GM19193 (cell line): ENCODE data around the gene YJEFN3.

Experiments used
- POLR2A ChIP-seq: IDR thresholded peaks from 4 replicates; pipeline ENCODE4 v1.6.1; 2011; ENCODE audit not compliant: insufficient read depth, insufficient read length; ENCODE audit errors: extremely low read depth

Gene YJEFN3

DNA sequence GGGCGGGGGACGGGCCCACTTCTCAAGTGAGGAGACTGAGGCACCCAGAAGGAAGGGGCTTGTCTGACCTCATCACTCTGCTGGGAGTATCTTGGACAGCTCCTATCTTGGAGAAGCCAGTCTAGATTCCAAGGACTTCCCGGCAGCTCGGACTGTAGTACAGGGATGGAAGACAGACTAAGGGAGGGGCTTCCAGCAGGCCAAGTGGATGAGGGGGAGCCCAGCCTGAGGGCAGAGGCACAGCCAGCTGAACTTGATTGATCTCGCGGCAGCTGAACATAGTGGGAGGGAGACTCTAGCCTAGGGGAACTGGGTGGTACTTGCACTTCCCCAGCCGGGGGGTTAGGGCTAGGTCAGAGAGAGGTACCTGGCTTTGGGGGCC lies 10.1 kb downstream of the YJEFN3 start:
- no peak for TF ChIP-seq POLR2A

DNA sequence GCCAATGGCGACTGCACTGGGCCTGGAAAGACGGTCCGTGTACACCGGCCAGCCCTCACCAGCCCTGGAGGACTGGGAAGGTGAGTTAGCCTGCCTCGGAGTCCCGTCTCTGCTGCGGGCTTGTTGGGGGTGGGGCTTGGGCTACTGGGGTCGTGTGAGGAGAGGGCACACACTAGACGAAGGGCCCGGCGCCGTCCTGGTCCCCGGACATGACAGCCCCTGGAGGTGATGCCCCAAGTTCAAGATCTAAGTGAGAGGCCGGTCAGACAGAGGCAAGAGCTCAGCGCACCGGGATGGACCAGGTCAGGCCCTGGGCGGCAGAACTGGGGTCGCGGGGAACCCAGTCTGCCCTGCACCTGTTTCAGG lies 11.0 kb downstream of the YJEFN3 start:
- no peak for TF ChIP-seq POLR2A

DNA sequence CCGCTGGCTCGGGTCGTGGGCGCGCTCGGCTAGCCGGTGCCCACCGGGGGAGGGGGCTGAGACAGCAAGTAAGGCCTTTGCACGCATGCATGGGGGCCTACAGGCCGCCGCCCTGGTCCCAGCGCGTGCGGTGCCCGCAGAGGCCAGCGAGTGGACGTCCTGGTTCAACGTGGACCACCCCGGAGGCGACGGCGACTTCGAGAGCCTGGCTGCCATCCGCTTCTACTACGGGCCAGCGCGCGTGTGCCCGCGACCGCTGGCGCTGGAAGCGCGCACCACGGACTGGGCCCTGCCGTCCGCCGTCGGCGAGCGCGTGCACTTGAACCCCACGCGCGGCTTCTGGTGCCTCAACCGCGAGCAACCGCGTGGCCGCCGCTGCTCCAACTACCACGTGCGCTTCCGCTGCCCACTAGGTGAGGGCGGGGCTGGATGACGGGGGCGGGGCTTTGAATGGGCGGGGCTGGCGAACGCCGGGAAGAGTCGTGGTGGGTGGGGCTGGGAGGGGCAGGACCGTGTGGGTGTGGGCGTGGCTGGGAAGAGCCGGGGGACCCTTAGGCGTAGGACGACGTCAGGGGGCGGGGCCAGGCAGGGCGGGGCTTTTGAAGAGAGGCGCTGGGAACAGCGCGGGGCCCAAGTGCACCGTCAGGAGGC lies 11.5 kb downstream of the YJEFN3 start:
- no peak for TF ChIP-seq POLR2A

DNA sequence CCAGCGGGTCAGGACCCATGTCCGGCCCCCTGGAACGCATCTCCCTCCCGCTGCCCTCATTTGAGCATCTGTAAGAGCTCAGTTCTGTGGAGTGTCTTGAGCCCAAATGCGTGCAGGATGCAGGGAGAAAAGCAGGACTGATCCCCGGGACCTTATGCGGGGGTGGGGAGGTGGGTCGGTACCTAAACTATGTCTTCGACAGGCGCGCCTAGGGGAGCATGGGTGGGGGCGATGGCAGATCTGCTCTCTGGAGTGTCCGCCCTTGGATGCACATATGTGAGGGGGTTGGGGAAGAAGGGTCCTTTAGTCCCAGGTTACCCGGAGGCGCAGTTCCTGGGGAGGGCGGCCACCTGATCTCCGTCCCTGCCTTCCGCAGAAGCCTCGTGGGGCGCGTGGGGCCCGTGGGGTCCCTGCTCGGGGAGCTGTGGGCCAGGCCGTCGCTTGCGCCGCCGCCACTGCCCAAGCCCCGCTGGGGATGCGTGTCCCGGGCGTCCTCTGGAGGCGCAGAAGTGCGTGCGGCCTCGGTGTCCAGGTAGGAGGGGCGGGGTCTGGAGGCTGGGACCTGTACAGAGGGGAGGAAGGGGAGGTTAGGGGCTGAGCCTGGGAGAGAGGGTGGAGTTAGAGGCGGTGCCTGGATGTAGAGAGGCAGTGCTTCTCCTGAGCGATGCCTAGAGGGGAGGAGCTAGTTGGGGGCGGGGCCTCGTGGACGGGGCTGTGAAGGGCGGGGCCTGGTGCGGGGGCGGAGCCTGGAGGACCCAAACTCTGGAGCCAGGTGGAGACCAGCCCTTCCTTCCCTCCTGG lies 12.2 kb downstream of the YJEFN3 start:
- TF ChIP-seq POLR2A: no peak

DNA sequence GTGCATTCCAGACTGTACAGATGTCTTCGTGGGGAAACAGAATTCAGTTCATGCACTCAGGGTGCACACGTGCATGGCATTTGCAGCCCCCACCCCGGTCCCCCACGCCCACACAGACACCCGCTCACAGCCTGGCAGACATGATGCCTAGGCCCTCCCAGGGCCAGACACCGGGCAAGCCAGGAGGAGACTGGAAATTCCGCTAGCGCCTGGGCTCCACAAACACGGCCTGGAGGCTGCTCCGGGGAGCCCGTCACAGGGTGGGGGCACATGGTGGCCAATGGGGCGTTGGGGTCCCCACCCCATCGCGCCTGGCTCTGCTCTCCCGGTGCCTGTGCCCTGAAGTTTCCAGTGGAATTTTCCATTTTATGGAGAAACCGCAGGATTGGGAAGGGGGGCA lies 12.9 kb downstream of the YJEFN3 start:
- TF ChIP-seq POLR2A: no peak

DNA sequence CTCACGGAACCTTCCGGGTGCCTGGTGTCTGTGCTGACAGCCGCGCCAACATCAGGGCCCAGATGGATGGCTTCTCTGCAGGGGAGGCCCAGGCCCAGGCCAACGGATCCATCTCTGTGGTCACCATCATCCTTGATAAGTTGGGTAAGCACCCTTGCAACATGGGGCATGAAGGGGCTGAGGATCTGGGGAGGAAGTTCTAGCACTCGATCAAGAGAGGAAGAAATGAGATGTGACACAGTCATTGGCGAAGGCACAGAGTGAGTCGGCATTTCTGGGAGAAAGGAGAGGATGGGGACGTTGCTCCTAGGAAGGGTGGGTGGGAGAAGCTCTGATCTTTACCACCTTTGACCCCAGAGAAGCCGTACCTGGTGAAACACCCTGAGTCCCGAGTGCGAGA lies 13.8 kb downstream of the YJEFN3 start:
- TF ChIP-seq POLR2A: no peak

DNA sequence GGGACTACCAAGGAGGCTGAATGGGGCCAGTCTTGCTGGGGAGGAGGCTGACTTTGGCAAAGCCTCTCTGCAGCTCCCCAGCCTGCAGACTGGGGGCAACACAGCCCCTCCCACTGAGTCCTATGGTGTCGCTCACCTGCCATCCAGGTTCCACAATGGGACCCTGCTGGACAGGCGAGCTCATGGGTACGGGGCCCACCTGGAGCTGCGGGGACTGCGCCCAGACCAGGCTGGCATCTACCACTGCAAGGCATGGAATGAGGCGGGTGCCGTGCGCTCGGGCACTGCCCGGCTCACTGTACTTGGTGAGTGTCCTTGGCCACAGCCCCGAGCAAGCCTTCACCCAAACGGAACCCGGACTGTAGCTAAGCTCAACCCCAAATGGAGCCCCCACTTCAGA lies 14.4 kb downstream of the YJEFN3 start:
- no peak for TF ChIP-seq POLR2A

DNA sequence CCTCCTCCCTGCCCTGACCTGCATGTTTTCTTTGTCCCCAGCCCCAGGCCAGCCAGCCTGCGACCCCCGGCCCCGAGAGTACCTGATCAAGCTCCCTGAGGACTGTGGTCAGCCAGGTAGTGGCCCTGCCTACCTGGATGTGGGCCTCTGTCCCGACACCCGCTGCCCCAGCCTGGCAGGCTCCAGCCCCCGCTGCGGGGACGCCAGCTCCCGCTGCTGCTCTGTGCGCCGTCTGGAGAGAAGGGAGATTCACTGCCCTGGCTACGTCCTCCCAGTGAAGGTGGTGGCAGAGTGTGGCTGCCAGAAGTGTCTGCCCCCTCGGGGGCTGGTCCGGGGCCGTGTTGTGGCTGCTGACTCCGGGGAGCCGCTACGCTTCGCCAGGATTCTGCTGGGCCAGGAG lies 14.9 kb downstream of the YJEFN3 start:
- TF ChIP-seq POLR2A: no peak

DNA sequence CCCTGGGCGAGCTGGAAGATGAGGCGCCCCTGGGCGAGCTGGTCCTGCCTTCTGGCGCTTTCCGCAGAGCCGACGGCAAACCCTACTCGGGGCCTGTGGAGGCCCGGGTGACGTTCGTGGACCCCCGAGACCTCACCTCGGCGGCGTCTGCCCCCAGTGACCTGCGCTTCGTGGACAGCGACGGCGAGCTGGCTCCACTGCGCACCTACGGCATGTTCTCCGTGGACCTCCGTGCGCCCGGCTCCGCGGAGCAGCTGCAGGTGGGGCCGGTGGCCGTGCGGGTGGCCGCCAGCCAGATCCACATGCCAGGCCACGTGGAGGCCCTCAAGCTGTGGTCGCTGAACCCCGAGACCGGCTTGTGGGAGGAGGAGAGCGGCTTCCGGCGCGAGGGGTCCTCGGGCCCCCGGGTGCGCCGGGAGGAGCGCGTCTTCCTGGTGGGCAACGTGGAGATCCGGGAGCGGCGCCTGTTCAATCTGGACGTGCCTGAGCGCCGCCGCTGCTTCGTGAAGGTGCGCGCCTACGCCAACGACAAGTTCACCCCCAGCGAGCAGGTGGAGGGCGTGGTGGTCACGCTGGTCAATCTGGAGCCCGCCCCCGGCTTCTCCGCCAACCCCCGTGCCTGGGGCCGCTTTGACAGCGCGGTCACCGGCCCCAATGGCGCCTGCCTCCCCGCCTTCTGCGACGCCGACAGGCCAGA lies 15.7 kb downstream of the YJEFN3 start:
- TF ChIP-seq POLR2A: no peak

DNA sequence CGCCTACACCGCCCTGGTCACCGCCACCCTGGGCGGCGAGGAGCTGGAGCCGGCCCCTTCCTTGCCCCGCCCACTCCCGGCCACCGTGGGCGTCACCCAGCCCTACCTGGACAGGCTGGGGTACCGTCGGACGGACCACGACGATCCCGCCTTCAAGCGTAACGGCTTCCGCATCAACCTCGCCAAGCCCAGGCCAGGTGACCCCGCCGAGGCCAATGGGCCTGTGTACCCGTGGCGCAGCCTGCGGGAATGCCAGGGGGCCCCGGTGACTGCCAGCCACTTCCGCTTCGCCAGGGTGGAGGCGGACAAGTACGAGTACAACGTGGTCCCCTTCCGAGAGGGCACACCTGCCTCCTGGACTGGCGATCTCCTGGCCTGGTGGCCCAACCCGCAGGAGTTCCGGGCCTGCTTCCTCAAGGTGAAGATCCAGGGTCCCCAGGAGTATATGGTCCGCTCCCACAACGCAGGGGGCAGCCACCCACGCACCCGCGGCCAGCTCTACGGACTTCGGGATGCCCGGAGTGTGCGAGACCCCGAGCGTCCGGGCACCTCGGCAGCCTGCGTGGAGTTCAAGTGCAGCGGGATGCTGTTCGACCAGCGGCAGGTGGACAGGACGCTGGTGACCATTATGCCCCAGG lies 16.4 kb downstream of the YJEFN3 start:
- no peak for TF ChIP-seq POLR2A

DNA sequence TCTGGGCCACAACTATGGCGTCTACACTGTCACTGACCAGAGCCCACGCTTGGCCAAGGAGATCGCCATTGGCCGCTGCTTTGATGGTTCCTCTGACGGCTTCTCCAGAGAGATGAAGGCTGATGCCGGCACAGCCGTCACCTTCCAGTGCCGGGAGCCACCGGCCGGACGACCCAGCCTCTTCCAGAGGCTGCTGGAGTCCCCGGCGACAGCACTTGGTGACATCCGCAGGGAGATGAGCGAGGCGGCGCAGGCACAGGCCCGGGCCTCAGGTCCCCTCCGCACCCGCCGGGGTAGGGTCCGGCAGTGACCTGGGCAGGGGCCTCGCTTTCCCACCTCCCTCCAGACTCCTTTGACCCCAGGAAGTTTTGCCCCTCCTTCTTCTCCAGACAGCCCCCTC lies 17.0 kb downstream of the YJEFN3 start:
- TF ChIP-seq POLR2A: no peak

DNA sequence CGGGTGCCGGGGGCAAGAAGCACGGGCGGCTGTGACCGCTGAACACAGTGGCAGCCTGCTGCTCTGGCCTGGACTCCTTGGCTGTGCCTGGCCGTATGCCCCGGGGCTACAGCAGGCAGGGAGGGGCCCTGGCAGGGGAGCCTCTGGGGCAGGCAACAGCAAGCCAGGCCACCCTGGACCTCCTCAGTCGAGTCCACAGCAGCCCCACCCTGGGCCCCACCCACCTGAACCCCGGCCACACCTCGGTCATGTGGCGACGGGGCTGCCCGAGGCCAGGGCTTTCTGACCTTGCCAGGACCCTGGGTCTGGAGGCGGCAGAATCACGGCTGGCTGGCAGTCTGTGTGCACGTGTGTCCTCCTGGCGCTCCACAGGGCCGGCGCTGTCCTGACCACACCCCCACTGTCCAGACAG lies 18.0 kb downstream of the YJEFN3 start:
- TF ChIP-seq POLR2A: no peak

DNA sequence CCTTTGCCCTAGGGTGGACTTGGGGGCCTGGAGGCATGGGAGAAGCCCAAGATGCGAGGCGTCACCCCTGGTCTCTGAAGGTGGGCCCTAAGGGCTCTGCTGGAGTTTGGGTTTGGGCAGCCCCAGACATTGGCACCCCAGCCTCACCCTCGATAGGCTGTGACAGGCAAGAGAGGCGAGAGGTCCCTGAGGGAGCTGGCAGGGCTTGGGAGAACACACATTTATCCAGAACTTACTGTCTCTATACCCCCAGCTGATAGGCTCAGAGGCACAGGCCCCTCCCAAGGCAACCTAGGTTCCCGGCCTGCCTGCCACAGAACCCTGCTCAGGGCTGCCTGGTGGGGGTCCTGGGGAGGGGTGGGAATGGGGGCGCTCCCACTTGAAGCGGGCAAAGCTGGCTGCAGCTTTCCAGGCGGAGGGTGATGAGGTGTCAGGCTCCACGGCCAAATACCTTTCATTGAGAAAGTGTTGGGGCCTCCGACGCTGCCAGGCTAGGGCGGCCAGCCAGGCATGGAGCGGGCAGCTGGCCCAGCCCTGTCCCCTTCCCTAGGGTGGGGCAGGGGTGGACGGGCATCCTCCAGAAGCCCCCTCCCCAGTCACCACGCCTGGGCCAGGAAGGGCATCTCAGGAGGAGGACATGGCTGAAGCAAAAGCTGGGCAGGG lies 19.1 kb downstream of the YJEFN3 start:
- no peak for TF ChIP-seq POLR2A

DNA sequence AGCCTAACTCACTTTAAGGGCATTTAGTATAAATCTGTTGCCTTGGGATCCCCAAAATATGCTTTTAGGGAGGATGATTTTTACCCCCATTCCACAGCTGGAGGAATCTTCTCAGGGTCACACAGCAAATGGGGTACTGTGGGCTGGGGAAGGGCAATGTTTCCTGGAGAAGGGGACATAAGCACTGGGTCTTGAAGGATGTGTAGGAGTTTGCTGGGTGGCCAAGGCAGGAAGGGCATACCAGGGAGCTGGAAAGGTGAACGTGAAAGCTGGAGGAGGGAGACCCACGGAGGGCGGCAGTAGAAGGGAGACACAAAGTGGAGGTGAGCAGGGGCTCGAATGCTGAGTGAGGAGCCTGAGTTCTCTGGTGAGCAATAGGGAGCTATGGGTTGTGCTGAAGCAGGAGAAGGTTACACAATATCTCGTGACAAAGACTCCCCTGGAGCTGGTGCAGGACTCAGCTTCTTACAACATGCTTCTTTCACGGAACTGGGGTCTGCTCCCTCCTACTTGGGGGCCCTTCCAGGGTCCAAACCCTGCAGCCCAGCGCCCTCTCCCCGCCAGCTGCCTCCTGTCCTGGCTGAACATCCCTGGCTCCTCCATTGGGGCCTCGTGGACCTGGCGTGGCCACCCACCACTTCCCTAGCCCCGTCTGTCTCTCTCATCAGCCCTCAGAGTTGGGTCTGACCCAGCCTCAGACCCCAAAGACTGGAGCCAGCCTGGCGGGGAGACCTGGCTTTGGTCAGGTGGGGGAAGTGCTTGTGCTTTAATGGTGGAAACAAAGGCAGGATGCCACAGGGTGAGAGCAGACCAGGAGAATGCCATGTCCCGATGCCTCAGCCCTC lies 20.4 kb downstream of the YJEFN3 start:
- TF ChIP-seq POLR2A: no peak
